GM18505 (cell line): ENCODE results near the gene GSG1L2.
"Not testable (repeated sequence)": the region's sequence is repeated elsewhere in the genome, so short reads cannot be mapped to it uniquely, and the experiment has no call there.

Source experiments
- ATAC-seq: cut with Tn5 transposase; IDR thresholded peaks from one replicate; pipeline ENCODE4 v1.9.1; 2021; ENCODE audit not compliant: unreplicated experiment
- POLR2A ChIP-seq: IDR thresholded peaks from 4 replicates; pipeline ENCODE4 v1.6.1; 2011; ENCODE audit warnings: borderline replicate concordance; ENCODE audit not compliant: insufficient read depth, insufficient read length; ENCODE audit errors: extremely low read depth

The GSG1L2 gene

DNA sequence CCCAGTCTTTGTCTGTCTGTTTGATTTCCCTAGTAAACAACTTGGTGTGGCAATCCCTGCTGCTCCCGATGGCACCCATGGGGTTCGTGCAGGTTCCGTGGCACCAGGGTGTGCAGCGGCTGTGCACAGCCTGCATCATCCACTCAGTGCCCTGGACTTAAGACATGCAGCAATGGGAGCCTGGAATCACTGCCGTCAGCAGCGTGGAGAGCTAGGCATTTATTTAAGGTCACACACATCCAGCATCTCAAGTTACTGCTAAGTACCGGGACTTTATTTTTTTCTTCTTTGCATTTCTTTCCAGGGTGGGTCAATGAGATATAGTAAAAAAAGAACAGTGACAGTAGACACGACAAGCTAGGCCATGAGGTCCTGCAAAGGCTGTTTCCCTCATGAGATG is 33.3 kb downstream of the GSG1L2 start:
- no peak for ATAC-seq
- no peak for TF ChIP-seq POLR2A

DNA sequence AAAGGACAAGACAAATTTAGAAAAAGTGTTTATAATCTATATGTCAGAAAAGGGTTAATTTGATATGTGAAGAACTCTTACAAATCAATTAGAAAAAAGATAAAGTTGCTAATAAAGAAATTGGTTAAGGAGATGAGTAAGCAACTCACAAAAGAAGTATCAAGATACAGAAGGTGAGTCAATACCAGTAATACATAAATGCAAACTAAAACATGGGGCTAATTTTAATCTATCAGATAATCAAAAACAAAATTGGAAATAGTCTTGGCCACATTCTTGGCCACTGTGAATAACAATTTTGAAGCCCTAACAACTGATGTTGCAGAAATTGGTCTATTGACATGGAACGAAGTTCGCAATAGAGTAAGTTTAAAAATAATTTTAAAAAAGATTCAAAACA is 37.3 kb downstream of the GSG1L2 start:
- TF ChIP-seq POLR2A: no peak
- ATAC-seq: no peak

DNA sequence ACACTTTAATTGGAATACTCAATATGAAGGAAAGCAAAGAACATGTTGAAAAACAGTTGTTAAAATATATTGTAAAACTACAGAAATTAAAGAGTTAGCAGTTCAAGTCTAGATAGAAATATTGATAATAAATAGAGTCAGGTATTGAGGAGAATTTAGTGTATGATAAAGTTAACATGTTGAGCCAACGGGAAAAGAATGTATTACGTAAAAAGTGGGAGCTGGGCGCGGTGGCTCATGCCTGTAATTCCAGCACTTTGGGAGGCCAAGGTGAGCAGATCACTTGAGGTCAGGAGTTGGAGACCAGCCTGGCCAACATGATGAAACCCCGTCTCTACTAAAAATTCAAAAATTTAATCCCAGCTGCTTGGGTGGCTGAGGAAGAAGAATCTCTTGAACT is 38.4 kb downstream of the GSG1L2 start:
- ATAC-seq: not testable (repeated sequence)

DNA sequence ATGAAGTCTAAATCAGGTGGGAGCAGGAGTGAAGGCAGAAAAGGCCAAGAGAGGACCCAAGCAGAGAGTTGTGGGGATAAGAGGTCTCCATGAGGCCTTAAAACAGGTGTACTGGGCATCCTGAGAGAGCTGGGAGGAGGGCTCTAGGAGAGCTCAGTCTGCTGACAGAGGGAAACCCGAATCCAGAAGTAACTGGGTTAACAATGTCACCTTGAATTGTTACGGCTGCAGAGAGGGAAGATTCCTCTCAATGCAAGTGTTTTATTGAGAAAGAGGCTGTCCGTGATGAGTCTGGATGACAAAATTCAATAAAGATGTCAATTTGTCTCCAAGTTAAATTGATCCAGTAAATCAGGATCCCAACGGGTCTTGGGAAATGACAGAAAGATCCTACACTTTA is 38.8 kb downstream of the GSG1L2 start:
- TF ChIP-seq POLR2A: no peak

DNA sequence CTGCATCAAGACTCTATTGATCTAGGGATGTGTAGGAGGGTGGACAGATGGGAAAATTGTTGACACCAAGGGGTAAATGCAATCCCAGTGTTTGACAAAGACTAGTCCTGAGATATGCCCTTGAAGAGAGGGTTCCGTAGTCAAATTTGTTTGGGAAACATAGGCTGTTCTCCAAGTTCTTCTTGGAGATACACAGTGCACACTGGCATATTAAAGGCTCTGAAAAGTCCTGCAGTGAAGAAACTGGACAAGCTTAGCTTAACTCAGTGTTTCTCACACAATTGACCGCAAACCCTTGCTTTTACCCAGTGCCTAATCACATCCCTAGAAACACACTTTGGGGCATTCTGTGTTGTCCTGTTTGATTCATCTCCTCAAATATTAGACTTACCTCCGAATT is 41.3 kb downstream of the GSG1L2 start:
- no peak for TF ChIP-seq POLR2A
- no peak for ATAC-seq

More for the DNA sequence above, 38.8 kb downstream of the GSG1L2 start:
- ATAC-seq: no peak

DNA sequence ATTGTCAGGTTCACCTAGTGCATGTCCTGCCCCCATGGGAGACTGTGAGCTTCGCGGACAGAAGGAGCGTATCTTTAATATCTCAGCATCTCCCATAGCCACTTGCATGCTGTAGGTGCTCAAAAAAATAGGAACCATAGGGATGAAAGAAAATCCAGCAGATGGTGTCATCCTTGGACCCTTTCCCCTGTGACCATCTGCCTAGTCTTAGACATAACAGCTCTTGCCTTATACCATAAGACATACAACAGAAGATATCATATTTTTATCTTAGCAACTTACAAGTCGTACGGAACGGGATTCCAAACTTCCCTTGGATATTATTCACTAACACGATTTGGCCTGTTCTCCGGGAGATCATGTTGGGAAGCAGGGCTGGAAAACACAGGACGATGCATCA is 45.0 kb downstream of the GSG1L2 start:
- ATAC-seq: no peak
- TF ChIP-seq POLR2A: no peak

DNA sequence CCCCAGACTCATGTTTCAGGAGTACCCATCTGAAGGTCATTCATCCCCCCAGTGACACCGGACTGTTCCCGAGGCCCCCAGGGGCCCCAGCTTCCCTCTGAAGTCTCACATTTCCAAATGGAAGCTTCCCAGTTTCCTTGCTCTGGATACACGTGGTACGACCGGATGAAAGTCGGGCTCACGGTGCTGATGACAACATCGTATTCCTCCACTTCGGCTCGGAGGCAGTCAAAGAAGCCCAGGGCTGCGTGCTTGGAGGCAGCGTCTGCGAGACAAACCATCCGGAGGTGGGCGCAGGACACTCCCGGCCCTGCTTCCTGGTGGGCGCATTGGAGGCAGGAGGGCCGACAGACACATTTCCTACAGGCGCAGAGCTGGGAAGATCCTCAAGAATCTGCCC is 49.2 kb downstream of the GSG1L2 start:
- ATAC-seq: no peak
- no peak for TF ChIP-seq POLR2A

DNA sequence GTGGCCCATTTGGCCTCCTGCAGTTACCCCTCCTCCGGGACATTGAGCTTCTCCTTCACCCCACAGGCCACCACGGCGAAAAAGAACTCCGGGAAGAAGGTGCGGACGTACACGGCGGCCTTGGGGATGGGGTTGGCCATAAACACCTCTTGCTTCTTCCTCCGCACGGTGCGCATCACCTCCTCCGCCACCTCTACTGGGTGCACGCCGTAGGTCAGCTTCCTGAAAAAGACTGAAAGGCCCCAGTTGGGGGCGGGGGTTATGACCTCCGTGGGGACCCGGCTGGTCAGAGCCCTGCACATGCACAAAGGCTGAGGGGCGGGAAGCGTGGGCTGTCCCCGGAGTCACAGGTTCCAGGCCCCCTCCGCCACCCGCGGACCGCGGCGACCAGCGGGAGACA is 50.4 kb downstream of the GSG1L2 start:
- no peak for TF ChIP-seq POLR2A
- no peak for ATAC-seq

DNA sequence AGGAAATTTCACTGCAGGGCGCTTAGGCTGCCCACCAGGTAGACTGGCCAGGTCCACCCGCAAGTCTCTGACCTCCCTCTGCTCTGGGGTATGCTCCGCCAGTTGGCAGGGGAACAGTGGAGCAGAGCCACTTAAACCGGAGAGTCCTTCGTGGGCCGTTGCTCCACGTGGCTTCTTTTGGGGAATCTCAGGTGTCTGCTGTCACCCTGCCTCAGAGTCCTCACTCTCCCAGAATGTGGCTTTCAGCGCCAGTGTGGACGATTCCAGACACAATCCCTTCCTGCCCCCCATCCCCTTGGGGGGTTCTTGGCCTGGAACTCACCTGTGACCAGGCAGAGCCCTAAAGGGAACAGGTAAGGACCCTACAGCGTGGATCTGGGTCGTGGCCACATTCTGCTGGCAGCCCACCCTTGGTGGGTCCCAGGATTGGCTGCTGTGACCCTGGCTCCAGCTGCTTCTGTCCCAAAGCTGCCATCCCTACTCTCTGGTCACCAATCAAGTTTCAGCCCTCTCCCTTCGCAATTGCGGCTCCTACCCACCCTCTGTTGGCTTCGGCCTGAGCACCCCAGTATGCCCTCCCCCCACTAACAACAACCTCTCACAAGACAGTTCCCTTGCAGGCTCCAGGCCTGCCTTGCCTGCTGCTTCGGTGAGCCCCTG is 52.7 kb downstream of the GSG1L2 start:
- no peak for ATAC-seq
- no peak for TF ChIP-seq POLR2A

DNA sequence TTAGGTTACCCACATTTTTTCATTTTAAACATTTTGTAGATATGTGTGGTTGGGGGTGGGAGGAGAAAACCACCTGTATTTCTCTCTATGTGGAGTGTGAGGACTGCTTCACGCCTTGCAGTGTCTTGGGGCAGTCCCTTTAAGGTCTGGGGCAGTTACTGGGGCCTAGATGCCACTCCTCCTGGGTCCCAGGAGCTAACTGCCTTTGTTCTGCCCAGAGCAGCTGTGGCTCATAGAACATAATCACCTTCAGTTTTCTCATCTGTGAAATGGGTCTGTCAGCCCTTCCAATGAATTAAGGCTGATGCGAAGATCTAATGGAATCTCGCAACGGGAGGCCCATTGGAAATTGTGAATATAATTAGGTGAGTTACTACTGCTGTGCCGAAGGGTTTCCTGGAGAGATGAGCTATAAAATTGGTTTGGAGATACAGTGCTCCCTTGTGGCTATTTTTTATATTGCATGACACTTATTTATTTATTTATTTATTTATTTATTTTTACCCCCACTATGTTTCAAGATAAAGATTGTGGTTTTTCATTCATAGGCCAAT is 53.4 kb downstream of the GSG1L2 start:
- no peak for TF ChIP-seq POLR2A
- ATAC-seq: no peak

DNA sequence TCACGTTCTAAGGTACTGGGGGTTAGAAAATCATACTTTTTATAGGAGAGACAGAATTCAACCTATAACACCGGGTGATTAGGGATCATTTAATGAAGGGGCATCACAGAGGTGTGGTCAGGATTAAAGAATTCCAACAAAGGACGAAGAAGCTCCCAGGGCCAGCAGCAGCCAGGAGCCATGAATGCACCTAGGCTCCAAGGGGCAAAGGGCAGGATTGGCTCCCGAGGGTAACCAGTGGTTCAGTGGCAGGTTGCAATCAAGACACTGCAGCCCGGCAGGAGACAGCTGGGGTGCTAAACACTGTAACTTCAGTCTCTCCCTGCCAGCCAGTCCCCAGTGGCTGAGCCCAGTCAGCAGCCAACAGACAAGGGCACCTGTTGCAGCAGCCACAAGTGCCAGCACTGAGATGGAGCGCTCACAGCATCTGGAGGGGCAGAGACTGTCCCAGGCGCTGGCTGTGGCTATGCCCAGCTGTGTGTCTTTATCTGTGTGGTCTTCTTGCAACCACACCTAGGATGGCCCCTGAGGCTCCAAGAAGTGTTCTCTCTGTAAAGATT is 54.4 kb downstream of the GSG1L2 start:
- TF ChIP-seq POLR2A: no peak
- ATAC-seq: no peak

DNA sequence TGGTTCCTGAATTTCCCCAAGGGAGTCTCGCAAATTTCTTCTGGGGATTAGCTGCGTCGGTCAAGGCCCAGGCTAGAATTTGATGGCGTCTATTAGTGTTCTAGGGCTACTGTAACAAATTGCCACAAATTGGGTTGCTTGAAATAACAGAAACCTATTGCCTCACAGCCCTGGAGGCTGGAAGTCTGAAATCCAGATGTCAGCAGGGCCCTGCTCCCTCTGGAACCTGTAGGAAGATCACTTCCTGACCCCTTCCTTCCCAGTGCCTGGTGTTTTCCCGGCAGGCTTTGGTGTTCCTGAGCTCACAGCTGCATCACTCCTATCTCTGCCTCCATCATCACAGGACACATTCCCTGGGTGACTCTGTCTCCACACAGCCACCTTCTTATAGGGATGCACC is 54.9 kb downstream of the GSG1L2 start:
- ATAC-seq: no peak
- TF ChIP-seq POLR2A: no peak

DNA sequence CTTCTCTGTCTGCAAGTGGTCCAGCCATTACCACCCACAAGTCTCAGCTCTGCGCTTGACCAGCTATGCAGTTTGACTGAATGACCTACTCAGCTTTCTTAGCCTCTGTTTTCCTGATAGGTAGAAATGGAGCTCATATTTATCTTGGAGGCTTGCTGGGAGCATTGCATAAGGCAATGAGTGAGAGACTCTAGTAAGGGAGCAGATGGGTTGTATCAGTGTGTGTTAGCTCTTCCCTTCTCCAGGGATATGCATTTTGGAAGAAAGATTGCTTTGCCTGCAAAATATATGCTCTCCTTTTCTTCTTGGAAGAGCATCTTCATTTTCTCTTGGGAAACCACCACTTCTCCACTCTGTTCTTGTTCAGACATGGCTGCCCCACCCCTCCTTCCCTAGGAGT is 56.6 kb downstream of the GSG1L2 start:
- no peak for ATAC-seq
- no peak for TF ChIP-seq POLR2A

DNA sequence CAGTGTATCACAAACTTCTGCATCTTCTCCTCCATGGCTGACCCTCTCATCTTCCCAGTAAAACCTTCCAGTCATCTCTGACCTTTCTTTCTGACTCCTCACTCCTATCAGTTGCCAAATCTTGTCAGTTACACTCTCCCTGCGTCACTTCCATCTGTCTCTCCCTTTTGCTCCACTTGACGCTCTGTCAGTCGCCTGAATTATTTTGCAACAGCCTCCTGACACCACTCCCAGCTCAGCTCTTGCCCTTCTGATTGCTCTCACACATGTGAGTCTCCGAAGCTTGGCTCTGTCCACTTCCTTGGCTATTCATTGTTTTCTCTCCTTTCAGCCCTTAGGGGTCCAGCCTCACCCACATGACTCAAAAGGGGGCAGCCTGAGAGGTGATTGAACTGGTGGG is 58.2 kb downstream of the GSG1L2 start:
- no peak for TF ChIP-seq POLR2A
- no peak for ATAC-seq
